Measurements from ENCODE around the gene ANKMY1. TPM values are rescaled to one million over a fixed set of nuclear protein-coding genes. Genes with fewer than 3 reads are reported as not detected.

ANKMY1 gene
- polyA plus RNA-seq, 2 of the 4 experiments (the other 2 are of a cell fraction) = 10.6 to 16.5 TPM

GRCh38 chr2:240465268-240465764, 92.5 kb downstream of the ANKMY1 start (continued):
- TF ChIP-seq RAD21 (conservative IDR thresholded peaks at IDR 0.05 in 1 of 2, IDR thresholded peaks at IDR 0.05 in 1 of 2) = no peak
- TF ChIP-seq CHD4 (IDR thresholded peaks at IDR 0.05; ENCODE audit: borderline replicate concordance) = no peak
- no peak for TF ChIP-seq JUN (IDR thresholded peaks at IDR 0.05)
- no peak for TF ChIP-seq RARB (CRISPR knock-in tag; IDR thresholded peaks at IDR 0.05)

DNA sequence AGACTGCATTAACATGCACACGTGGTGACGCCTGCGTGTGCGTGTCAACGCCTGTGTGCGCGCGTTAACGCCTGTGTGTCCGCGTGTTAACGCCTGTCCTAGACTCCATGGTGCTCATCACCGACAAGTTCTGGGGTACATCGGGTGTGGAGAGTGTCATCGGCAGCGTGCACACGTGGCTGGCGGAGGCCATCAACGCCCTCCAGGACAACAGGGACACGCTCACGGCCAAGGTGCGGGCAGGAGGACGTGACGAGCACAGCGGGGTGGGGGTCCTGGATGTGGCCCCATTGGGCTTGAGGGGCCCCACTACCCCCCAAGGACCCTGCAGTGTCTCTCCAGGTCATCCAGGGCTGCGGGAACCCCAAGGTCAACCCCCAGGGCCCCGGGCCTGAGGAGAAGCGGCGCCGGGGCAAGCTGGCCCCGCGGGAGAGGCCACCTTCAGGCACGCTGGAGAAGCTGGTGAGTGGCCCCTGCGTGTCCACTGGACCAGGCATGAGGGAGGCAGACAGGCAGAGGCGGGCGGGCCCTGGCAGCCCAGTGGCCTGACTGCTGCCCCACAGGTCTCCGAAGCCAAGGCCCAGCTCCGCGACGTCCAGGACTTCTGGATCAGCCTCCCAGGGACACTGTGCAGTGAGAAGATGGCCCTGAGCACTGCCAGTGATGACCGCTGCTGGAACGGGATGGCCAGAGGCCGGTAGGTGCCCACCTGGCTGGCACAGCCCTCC, 93.1 kb downstream of the ANKMY1 start:
- DNase-seq (ENCODE audit: low read depth in 1 of 2, low spot score in 1 of 2) (no peak), ATAC-seq (no peak), FAIRE-seq (no peak)
- Histone ChIP-seq H3K4me2 (no peak overlapping the region), H3K4me3 (no peak overlapping the region), H3K4me1 (no peaks in the 10 kb centered on the region), H3K9me3 (no peaks in the 10 kb centered on the region), H3K27ac (no peak overlapping the region)
- no peak for TF ChIP-seq MAFK (IDR thresholded peaks at IDR 0.05; ENCODE audit: partially characterized antibody)
- TF ChIP-seq MAX (IDR thresholded peaks at IDR 0.05) = no peak
- TF ChIP-seq REST (IDR thresholded peaks at IDR 0.05) = no peak
- no peak for TF ChIP-seq CHD2 (IDR thresholded peaks at IDR 0.05; ENCODE audit: low read length, partially characterized antibody)
- TF ChIP-seq ESRRA (IDR thresholded peaks at IDR 0.05; ENCODE audit: borderline replicate concordance, low read length) = no peak
- TF ChIP-seq FOXS1 (CRISPR knock-in tag; IDR thresholded peaks at IDR 0.05) = no peak
- no peak for TF ChIP-seq POLR2AphosphoS2 (conservative IDR thresholded peaks at IDR 0.05; ENCODE audit: low read length)
- TF ChIP-seq MAZ (IDR thresholded peaks at IDR 0.05; ENCODE audit: borderline replicate concordance, low read depth, low read length) = no peak
- TF ChIP-seq HOXB13 (CRISPR knock-in tag; IDR thresholded peaks at IDR 0.05; ENCODE audit: low read depth) = no peak
- ChIA-PET CTCF (interaction anchor here (0.9 kb wide), 1 partner anchor 96 kb away, joined by 3 read pairs; no protein-coding TSS in a partner anchor), POLR2A (no interaction called here)
- WGBS (ENCODE audit: missing lambda C conversion rate) = 89% methylated on average over 18 of the region's 43 CpGs

- no peak overlapping the region for H3K27ac ChIP-seq
- no peak for ATAC-seq
- TF ChIP-seq SMC3 (IDR thresholded peaks at IDR 0.05) = no peak
- TF ChIP-seq HOXB5 (CRISPR knock-in tag; IDR thresholded peaks at IDR 0.05) = no peak
- no peak for TF ChIP-seq REST (IDR thresholded peaks at IDR 0.05)
- TF ChIP-seq, protein P1, sequence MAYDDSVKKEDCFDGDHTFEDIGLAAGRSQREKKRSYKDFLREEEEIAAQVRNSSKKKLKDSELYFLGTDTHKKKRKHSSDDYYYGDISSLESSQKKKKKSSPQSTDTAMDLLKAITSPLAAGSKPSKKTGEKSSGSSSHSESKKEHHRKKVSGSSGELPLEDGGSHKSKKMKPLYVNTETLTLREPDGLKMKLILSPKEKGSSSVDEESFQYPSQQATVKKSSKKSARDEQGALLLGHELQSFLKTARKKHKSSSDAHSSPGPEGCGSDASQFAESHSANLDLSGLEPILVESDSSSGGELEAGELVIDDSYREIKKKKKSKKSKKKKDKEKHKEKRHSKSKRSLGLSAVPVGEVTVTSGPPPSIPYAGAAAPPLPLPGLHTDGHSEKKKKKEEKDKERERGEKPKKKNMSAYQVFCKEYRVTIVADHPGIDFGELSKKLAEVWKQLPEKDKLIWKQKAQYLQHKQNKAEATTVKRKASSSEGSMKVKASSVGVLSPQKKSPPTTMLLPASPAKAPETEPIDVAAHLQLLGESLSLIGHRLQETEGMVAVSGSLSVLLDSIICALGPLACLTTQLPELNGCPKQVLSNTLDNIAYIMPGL (CRISPR knock-in tag; IDR thresholded peaks at IDR 0.05; ENCODE audit: borderline replicate concordance) = no peak
- TF ChIP-seq TFCP2L1 (CRISPR knock-in tag; IDR thresholded peaks at IDR 0.05) = no peak
- TF ChIP-seq KDM5A (IDR thresholded peaks at IDR 0.05) = no peak
- no peak for TF ChIP-seq FOXS1 (CRISPR knock-in tag; IDR thresholded peaks at IDR 0.05)
- TF ChIP-seq TP53 (CRISPR knock-in tag; IDR thresholded peaks at IDR 0.05) = no peak
- no peak for TF ChIP-seq RNF2 (IDR thresholded peaks at IDR 0.05; ENCODE audit: borderline replicate concordance, low read depth)
- no peak for TF ChIP-seq RCOR1 (IDR thresholded peaks at IDR 0.05; ENCODE audit: low read depth, low read length)
- no peak for TF ChIP-seq HOXB13 (CRISPR knock-in tag; IDR thresholded peaks at IDR 0.05; ENCODE audit: low read depth)
- no peak for DNase-seq (ENCODE audit: low read depth in 1 of 2, low spot score in 1 of 2)
- H3K9me3 ChIP-seq = no peaks in the 10 kb centered on the region
- no peak for FAIRE-seq
- 95% methylated on average over 19 of the region's 21 CpGs for WGBS (ENCODE audit: missing lambda C conversion rate)
- H3K4me3 ChIP-seq = no peak overlapping the region
- H3K4me2 ChIP-seq = no peak overlapping the region
- ChIA-PET POLR2A (no interaction called here), CTCF (interaction anchor here (1.0 kb wide), 1 partner anchor 9 kb away, joined by 4 read pairs; no protein-coding TSS in a partner anchor)
- H3K4me1 ChIP-seq = no peaks in the 10 kb centered on the region
These were observed 93.8 kb downstream of the ANKMY1 start for GRCh38 chr2:240463866-240464481.
